GM13976 (cell line): ENCODE data around the gene HSD3B7.

ENCODE experiments used
- DNase-seq: peaks from one replicate; pipeline ENCODE4 v3.0.0; 2012; ENCODE audit warnings: low spot score
- CTCF ChIP-seq: IDR thresholded peaks from 2 replicates; pipeline ENCODE4 v1.5.1; 2012; ENCODE audit warnings: borderline replicate concordance, mild to moderate bottlenecking; ENCODE audit not compliant: insufficient read depth; ENCODE audit errors: extremely low read depth, missing control alignments, control extremely low read depth
- in situ Hi-C: fragments of 300-500 bp; cut with MboI; formaldehyde crosslinking; loops from one replicate; pipeline ENCODE4 v1.12.0; 2022; ENCODE audit warnings: low sequenced_read_pairs, mixed read lengths, inconsistent platforms; ENCODE audit not compliant: unreplicated experiment

The HSD3B7 gene

DNA sequence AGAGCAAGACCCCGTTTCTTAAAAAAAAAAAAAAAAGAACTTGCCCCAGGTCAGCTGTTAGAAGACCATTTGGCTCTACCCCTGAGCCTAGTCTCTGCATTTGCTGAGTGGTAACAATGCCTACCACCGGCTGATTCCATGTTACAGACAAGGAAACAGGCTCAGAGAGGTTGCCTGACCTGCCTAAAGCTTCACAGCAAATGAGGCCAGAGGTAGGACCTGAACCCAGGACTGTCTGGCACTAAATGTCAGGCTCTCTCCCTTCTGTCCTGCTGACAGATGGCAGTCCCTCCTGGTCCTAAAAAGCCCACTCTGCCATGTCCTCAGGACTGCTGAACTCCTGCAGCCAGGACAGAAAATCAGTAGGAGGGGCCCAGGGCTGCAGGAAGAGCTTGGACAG is 19.7 kb downstream of the HSD3B7 start:
- no peak for DNase-seq
- TF ChIP-seq CTCF = no peak
- in situ Hi-C loops = no loop called here

- in situ Hi-C loops = no loop called here
- DNase-seq = no peak
These were observed 20.5 kb downstream of the HSD3B7 start for GRCh38 chr16:31005350-31006085.

GRCh38 chr16:31006086-31006385 is 21.0 kb downstream of the HSD3B7 start:
- no peak for TF ChIP-seq CTCF
- no peak for DNase-seq
- in situ Hi-C loops = no loop called here

More at GRCh38 chr16:31005350-31006085, 20.5 kb downstream of the HSD3B7 start:
- TF ChIP-seq CTCF = no peak

- DNase-seq = no peak
- in situ Hi-C loops = no loop called here
- TF ChIP-seq CTCF = no peak
These were observed 21.6 kb downstream of the HSD3B7 start for GRCh38 chr16:31006589-31006988.

DNA sequence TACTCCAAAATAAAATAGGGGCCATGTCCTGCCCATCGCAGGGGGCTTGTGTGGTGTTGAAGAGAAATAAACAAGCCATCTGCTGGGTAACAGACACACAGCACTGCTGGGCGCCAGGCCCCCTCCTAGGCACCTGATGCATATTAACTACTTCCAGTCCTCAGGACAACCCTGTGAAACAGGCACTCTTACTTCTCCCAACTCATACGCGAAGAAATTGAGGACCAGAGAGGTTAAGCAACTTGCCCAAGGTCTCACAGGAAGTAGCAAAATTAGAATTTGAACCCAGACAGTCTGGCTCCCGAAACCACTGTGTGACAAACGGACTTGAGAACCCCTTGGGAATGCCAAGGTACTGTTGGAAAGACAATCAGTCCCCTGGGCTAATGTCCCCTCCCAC is 22.7 kb downstream of the HSD3B7 start:
- in situ Hi-C loops = no loop called here
- DNase-seq = no peak
- TF ChIP-seq CTCF = no peak

DNA sequence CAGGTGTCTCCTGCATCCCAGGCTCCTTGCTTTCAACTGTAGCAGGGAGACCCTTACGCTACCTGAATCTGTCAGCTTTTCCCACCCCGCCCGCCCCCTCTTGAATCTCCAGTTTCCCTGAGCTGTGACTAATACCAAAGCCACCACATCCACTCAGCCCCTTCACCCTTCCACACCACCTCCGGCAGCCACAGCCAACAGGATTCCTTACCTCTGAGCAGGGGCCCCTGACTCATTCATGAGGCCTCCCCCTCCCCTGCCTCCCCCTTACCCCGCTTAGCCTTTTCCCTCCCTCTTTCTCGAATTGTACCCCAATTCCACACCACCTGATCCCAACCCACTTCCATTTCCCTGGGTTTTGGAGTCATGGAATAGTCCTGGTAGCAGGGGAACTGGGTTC is 23.1 kb downstream of the HSD3B7 start:
- DNase-seq = no peak
- in situ Hi-C loops = no loop called here
- no peak for TF ChIP-seq CTCF
